COR-L47 (cell line): ENCODE results near the gene KAZALD1.
"Not testable (repeated sequence)": the region's sequence is repeated elsewhere in the genome, so short reads cannot be mapped to it uniquely, and the experiment has no call there.

Source experiments
- DNase-seq: peaks from one replicate; lab custom pipeline; 2025; lab: John Stamatoyannopoulos, UW

The KAZALD1 gene

DNA sequence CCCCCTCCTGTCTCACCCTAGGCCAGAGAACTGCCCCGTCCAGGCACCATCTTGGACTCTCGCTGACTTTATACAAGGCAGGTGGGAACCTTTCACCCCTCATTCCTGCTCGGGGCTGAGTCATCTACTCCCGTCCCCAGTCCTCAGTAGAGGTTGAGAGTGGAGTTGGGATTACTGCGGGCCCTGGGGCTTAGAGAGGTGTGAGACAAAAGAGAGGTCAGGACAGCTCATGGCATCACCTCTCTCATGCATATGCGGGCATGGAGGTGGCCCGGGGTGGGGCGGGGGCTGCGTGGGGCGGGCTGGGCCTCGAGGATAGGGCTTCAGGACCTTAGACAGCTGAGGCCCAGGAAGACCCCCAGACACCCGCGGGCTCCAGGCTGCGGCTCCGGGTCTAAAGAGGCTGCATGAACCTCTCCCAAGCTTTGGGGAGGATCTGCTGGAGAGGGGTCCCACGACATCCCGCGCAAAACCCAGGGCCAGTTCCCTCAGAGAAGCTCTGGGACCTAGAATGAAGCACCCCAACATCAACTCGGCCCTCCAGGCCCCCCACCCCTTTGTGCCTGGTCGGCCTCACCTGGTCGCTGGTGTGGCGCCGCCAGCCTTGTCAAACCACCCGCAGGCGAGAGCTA is 31.2 kb upstream of the KAZALD1 start:
- no peak for DNase-seq

DNA sequence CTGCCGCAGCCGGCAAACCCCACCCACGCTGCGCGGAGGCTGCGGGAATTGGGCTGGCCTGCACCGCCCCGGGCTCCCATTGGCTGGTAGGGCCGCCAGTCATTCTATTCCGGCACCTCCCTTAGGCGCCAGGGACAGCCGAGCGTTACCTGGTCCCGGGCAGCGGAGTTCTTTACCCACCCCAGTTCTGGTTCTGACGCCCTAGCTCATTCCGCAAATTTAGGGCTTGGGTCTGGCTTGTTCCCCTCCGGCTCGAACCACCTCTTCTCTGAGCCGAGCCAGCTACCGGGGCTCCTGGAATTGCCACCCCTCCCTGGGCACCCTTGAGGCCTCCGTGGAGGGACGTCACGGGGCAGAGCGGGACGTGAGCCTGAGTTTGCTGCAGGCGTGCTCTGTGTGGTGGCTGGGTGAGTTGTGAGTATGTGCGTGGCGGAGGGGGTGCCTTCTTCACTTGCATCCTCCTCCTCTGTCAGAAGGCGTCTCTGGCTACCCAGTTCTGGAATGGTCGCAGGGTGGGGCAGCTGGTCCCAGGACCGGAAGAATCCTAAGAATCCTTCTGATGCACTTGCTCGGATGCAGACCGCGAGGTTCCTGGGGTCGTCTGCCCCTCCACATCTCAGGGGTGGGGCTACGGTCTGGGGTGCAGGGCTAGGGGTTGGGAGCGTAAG is 30.5 kb upstream of the KAZALD1 start, which contains the start of the genes PDZD7 and SFXN3:
Gene PDZD7, minus strand, starts transcription at position 2 of the 668 bp plus-strand sequence. CDS start 910 bp downstream, outside the sequence.
Gene SFXN3, plus strand, starts transcription at position 107 of the 668 bp plus-strand sequence. CDS start 3,461 bp downstream, outside the sequence.
- DNase-seq = peak; percentile 79

DNA sequence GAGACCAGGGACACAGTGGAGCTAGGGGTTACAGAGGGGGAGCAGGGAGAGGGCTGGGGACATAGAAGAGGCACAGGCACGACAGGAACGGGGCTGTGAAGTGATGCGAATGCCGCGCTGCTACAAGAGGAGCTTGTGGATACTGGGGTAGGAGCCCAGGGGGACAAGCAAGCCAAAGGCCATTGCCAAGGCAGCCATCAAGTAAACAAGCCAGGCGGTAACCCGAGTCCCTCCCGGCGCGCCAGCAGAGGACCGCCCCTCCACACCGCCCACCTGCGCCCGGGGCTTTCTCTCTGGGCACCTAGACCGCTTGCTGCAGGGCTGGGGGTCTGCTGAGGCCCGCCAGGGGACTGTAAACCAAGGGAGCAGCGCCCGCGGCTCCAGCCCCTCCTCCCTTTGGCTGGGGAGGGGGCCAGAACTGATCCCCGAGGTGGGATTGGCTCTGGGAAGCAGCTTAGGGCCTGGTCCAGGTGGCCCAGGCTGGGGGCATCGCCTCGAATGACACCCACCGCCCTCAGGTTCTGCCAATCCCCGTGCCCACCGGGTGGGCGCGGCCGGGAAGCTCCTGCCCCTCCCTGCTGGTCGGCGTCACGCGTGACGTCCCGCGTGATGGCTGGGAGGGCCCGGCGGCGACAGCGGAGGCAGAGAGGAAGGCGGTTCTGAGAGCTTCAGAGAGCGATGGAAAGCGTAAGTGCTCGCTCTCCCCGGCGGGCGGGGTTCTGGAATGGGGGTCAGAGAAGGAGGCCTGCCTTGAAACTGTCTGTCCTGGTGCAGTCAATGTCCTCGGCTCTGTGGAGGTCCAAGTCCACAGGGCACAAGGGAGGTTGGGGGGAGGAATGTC is 29.8 kb upstream of the KAZALD1 start:
- DNase-seq = peak; percentile 21

DNA sequence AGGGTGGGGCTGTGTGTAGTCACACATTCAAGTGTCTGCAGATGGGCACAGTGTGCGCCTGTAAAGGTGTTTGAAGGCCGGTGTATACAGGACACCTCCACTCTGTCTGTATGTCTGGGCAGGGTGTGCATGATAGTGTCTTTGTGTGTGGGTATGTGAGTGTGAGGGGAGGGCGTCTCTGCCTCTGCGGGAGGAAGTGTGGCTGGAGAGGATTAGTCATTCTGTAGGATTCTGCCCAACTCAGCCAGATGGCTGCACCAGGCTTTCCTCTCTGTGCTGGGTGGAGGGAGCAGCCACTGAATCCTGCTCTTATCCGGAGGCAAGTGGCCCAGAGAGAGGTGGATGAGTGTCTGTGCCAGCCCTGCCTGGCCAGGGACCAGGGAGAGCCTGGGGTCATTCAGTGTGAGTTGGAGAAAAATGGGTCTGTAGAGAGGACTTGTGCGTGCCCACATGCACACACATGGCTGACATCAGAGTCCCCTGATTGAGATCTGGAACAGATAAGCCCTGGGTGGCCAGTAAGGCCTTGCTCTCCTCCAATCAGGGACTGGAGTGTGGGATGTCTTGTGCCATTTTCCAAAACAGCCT is 29.1 kb upstream of the KAZALD1 start:
- no peak for DNase-seq

DNA sequence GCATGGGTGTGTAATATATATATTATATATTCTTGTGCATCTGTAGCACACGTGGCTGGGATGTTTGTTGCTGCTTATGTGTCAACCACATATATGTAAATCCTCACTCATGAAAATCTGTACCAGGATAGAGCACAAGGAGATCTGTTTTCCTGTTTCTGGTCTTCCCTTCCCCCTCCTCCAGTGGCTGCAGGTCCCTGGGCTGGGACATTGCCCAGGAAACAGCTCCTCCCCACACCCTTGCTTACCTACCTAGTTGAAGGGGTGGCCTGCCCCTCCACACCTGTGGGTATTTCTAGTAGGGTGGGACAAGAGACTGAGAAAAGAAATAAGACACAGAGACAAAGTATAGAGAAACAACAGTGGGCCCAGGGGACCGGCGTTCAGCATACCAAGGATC is 28.5 kb upstream of the KAZALD1 start:
- DNase-seq = no peak

DNA sequence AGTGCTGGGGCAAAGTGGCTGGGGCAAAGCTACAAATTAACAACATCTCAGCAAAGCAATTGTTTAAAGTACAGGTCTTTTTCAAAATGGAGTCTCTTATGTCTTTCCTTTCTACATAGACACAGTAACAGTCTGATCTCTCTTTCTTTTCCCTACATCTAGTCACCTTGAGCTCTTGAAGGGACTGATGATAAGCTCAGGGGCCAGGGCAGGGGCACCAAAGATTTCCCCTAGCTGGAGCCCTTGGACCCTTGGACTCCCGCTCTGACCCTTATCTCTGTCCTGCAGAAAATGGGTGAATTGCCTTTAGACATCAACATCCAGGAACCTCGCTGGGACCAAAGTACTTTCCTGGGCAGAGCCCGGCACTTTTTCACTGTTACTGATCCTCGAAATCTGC is 27.4 kb upstream of the KAZALD1 start:
- DNase-seq = not testable (repeated sequence)

DNA sequence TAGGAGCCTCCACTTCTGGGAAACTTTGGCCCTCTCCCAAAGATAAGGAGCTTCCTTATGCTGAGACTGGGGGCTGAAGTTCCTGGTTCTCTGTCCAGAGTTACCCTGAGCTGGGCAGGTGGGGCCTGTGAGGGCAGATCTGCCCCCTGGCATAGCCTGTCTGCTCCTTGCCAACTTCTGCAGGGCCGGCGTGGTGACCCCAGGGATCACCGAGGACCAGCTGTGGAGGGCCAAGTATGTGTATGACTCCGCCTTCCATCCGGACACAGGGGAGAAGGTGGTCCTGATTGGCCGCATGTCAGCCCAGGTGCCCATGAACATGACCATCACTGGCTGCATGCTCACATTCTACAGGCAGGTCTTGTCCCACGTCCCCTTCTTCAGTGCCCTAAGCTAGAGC is 26.5 kb upstream of the KAZALD1 start:
- no peak for DNase-seq

DNA sequence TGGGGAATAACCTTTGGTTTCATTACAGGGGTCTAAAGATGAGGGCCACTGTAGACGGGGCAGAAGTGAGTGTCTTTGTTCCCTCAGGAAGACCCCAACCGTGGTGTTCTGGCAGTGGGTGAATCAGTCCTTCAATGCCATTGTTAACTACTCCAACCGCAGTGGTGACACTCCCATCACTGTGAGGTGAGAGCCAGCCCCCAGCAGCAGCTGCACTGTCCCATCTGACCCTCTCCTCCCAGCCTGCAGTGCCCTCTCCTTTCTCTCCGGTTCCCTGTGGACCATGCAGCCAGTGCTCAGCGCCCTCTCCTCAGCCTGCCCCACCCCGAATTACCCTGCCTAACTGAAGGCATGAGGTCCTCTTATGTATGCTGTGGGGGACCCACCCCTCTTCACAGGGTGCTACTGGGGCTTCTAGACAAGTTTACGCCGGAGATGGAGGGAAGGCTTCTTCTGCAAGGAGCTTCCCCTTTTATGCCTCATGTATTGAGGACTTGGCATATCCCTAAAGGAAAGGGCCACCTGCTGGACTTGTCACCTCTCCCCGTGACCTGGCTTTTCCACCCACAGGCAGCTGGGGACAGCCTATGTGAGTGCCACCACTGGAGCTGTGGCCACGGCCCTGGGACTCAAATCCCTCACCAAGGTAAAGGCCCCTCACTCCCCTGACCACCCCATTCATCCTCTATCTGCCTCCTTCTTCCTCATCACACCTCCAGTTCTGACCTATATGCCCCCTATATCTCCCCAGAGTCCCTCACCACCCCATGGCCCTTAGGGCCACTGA is 25.7 kb upstream of the KAZALD1 start:
- no peak for DNase-seq

DNA sequence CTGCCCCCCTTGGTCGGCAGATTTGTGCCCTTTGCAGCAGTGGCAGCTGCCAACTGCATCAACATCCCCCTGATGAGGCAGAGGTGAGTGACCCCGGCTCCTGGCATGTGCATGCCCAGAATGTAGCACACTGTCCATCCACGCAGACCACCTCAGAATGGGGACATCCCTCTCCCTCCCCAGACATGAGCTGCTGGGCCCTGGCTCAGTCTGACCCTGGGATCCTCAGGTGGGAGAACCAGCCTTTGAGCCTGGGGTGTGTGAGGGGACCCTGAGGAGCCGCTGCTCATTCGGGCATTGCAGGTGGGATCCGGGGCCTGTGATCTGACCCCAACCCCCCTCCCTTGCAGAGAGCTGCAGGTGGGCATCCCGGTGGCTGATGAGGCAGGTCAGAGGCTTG is 25.1 kb upstream of the KAZALD1 start:
- DNase-seq = no peak

DNA sequence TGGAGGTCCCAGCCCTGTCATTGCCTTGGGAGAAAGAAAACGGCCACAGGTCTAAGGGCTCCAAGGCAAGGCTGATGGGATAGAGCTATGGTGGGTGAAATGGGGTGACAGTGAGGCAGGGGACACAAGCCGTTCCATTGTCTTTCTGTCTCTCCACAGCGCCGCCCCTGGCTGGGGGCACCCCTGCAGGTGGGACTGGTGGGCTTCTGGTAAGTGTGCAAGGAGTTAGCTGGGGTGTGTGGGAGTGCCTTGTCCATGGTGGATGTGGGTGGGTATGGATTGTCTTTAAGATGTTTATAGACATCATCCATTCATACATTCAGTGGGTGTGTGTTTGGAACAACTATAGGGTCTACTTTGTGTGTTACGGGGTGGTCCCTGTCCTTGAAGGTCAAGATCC is 23.3 kb upstream of the KAZALD1 start:
- no peak for DNase-seq

DNA sequence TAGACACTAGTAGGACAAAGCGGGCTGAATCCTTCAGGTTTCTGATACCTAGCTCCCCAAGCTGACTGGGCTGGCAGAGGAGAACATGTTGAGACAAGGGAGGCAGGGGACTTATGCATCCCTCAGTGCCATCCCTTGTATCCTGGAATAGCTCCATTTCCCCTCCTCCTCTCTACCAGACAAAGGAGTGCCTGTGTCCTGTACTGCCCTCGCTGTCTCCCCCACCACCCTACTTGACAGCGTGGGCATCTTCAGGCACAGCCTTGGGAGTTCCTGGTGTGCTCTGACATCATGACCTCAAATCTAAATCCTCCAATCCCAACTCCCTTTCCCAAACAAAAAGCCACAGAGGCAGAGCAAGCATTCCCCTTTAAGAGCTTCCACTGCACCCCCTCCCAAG is 21.7 kb upstream of the KAZALD1 start:
- DNase-seq = no peak

DNA sequence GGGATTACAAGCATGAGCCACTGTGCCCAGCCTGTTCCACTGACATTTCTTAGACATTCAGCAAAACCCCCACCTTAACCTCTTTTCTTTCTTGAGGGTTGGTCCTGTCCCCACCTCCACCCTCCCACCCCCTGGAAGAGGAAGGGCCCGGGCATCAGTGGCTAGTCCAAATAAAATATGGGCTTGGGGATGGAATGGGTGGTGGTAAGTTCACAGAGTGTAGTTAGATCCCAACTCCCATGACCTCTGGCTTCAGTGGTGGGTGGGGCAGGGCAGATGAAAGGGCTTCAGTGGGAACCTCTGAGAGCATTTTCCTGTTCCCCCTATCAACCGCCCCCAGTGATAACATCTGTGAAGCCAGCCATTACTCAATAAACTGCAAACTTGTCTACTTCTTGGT is 20.9 kb upstream of the KAZALD1 start:
- no peak for DNase-seq

DNA sequence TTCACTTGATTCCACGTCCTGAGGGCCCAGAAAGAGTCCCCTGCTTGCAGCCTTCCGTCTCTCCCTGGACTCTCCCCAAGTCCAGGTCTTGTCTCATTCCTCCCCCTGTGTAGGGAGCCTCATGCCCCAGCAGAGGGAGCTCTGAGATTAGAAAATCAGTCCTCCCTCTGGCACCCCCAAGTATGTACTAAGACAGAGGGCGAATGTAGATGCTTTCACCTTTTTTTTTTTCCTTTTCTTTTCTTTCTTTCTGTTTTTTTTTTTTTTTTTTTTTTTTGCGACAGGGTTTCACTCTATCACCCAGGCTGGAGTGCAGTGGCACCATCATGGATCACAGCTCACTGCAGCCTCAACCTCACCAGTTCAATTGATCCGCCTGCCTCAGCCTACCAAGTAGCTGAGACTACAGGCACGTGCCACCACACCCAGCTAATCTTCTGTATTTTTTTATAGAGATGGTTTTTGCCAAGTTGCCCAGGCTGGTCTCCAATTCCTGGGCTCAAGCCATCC is 20.5 kb upstream of the KAZALD1 start:
- peak; percentile 65 for DNase-seq

DNA sequence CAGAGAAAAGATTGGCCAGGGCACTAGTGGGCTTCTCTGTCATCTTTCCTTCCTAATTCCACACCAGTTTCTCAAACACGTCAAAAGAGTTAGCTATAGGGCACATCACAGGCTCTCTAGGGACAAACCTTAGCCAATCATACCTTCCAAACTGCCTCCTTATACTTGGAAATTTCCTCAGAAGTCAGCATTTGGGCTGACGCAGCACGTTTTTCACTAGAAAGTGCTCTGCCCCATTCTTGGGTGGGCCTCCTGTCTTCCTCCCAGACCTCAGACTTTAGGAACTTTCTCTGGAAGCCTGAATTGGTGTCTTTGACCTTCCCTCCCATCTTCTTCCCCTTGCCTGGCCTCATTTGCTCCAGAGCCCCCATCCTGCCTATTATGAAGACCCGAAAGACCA is 19.7 kb upstream of the KAZALD1 start:
- DNase-seq = no peak

DNA sequence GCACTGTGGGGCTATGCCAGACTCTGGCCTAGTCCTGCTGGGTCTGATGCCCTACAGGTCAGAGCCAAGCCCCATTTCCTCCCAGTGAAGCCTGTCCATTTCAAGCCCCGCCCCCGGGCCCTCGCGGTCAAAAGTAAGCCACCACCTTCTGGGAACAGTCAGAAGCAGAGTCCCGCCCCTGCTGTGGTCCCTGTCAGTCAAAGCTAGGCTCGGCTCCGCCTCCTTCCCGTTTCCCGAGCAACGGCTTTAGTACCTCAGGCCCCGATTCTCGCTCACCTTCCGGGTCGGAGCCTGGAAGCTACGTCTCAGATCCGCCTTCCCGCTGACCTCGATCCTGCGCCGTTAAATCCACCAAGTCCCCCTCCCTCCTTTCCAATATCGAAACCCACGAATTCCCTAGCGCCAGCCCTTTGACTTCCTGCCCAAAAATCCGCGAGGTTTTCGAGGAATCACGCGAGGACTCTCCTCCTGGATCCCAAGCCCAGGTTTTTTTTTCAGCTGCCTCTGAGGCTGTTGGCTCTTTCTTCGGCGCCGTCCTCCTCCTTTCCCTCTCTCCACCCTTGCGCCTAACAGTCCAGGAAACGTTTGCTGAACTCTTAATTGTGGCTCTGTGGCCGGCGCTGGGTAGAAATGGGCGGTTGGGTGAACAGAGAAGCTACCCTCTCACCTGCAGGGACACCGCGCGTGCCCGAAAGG is 19.0 kb upstream of the KAZALD1 start:
- DNase-seq = peak; percentile 93

DNA sequence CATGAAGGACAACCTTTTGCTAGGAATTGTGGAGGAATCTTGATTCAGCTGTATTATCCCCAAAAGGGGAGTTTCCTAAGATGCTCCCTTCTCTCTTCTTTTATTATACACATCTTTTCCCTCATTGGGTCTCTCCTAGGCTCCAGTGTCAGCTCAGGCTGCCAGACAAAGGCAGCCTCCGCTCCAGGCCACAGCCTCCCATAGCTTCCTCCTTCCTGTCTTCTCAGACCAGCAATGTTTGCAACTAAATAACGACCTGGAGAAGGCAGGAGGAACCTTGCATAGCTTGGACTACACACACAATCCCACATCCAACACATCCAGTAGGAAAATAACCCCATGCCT is 18.5 kb upstream of the KAZALD1 start:
- DNase-seq = no peak

DNA sequence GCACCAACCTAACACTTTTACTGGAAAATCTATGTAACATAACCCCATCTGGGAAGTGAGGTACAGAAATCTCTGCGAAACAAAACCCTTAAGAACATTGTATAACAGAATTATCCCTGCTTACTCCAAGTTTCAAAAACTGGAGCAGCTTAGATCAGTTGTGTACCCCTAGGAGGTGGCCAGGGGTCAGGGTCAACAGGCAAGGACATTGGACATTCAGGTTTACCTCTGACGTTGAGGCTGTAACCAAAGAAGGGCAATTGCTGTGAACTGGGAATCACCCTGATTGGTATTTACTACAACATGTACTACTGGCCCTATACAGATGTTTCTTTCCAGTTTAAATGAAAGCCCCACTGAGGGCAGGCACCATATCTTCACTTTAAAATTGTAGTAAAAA is 17.7 kb upstream of the KAZALD1 start:
- DNase-seq = no peak

DNA sequence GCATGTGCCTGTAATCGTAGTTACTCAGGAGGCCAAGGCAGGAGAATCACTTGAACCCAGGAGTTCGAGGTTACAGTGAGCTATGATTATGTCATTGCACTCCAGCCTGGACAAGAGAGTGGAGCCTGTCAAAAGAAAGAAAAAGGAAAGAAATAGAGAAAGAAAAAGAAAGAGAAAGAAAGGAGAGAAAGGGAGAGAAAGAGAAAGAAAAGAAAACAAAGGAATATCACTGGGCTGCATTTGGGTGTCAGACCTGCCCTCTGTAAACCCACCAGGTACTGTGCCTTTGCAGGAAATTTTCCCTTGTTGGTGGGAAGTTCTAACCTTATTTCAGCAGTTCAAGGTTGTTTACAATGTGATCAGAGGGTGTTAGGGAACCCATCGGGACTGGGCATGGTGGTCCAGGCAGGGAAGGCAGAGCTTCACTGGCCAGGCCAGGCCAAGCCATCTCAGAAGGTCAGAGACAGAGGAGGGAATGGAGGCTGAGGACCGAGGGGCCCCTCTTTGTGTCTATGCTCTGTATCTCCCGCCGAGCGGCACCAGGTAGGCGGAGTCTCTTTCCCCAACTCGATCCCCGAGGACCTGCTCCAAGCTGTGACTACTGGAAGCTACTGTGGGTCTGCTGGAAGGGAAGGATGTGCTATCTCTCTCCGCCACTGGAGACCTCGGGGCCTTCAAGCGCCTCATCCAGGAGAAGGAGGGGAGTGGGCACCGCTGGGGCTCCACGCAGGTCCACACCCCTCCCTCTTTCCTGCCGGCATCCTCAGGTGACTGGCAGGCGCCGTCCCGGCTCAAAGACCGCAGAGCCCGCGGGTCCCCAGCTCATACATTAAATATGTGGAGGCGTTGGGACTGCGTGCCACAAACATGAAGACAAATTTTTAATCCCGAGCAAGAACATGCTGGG is 15.2 kb upstream of the KAZALD1 start:
- no peak for DNase-seq

DNA sequence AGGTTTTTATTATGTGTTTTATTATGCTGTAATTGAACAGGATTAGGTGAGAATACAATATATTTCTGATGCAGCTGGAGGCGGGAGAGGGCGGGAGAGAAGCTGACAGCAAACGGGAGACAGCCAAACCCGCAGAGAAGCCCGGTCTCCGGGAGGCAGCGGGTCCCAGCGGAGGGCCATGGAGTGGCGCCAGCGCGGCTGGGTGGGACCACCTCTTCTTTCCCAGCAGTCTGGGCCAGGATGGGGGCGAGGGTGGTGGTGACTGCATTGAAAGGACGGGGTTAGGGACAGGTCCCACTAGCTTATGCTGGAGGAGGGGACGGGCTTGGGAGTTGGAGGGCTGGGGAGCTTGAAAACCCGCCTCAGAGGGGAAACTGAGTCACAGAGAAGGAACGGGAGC is 14.5 kb upstream of the KAZALD1 start:
- no peak for DNase-seq
